ENCODE results near the gene TOM1L1.

Gene TOM1L1

GRCh38 chr17:54977744-54978143 lies 77.1 kb downstream of the TOM1L1 start:
- Histone ChIP-seq H3K4me1 (ENCODE audit: insufficient read depth, low read length, severe bottlenecking) (peaks cover 1% of the 10 kb centered on the region), H3K9ac (ENCODE audit: low read length) (no peak overlapping the region), H3K4me3 (ENCODE audit: low read depth, low read length, poor library complexity, severe bottlenecking) (no peak overlapping the region), H3K9me3 (ENCODE audit: low read length) (peaks cover 7% of the 10 kb centered on the region; the same call in 1 of the 2 replicates), H3K36me3 (ENCODE audit: insufficient read depth, low read length) (no peaks in the 10 kb centered on the region; the same call in 1 of the 2 replicates), H3K9me2 (ENCODE audit: low read depth, low read length) (no peaks in the 10 kb centered on the region), H3K27me3 (ENCODE audit: insufficient read depth, low read length) (no peaks in the 10 kb centered on the region), H3K27ac (ENCODE audit: low read depth, low read length, poor library complexity, severe bottlenecking) (no peak overlapping the region), H3K79me2 (ENCODE audit: insufficient read depth, low read length) (peaks cover 3% of the 10 kb centered on the region; the same call in 1 of the 2 replicates), H4K20me1 (ENCODE audit: insufficient read depth, low read length) (no peaks in the 10 kb centered on the region), H2AFZ (ENCODE audit: low read length) (no peak overlapping the region), H3K4me2 (ENCODE audit: low read length) (no peak overlapping the region), H3F3A (ENCODE audit: insufficient read depth, low read length) (no peaks in the 10 kb centered on the region)
- TF ChIP-seq CTCF (IDR thresholded peaks at IDR 0.05; ENCODE audit: low read length) (no peak), EZH2 (IDR thresholded peaks at IDR 0.05; ENCODE audit: borderline replicate concordance, low read length) (no peak)

GRCh38 chr17:54979657-54980056 lies 79.0 kb downstream of the TOM1L1 start:
- Histone ChIP-seq H3K4me1 (ENCODE audit: insufficient read depth, low read length, severe bottlenecking) (no peaks in the 10 kb centered on the region), H3F3A (ENCODE audit: insufficient read depth, low read length) (no peaks in the 10 kb centered on the region), H3K9me2 (ENCODE audit: low read depth, low read length) (no peaks in the 10 kb centered on the region), H3K36me3 (ENCODE audit: insufficient read depth, low read length) (no peaks in the 10 kb centered on the region; the same call in 1 of the 2 replicates), H3K27me3 (ENCODE audit: insufficient read depth, low read length) (no peaks in the 10 kb centered on the region), H3K79me2 (ENCODE audit: insufficient read depth, low read length) (no peaks in the 10 kb centered on the region), H3K9ac (ENCODE audit: low read length) (no peak overlapping the region), H3K27ac (ENCODE audit: low read depth, low read length, poor library complexity, severe bottlenecking) (no peak overlapping the region), H4K20me1 (ENCODE audit: insufficient read depth, low read length) (no peaks in the 10 kb centered on the region), H3K9me3 (ENCODE audit: low read length) (peaks cover 7% of the 10 kb centered on the region; the same call in 1 of the 2 replicates), H3K4me2 (ENCODE audit: low read length) (no peak overlapping the region), H2AFZ (ENCODE audit: low read length) (no peak overlapping the region), H3K4me3 (ENCODE audit: low read depth, low read length, poor library complexity, severe bottlenecking) (no peak overlapping the region)
- TF ChIP-seq EZH2 (IDR thresholded peaks at IDR 0.05; ENCODE audit: borderline replicate concordance, low read length) (no peak), CTCF (IDR thresholded peaks at IDR 0.05; ENCODE audit: low read length) (no peak)

GRCh38 chr17:54980375-54980774 lies 79.7 kb downstream of the TOM1L1 start:
- Histone ChIP-seq H3K4me3 (ENCODE audit: low read depth, low read length, poor library complexity, severe bottlenecking) (no peak overlapping the region), H3K9me3 (ENCODE audit: low read length) (peaks cover 7% of the 10 kb centered on the region; the same call in 1 of the 2 replicates), H3K36me3 (ENCODE audit: insufficient read depth, low read length) (no peaks in the 10 kb centered on the region; the same call in 1 of the 2 replicates), H4K20me1 (ENCODE audit: insufficient read depth, low read length) (no peaks in the 10 kb centered on the region), H3F3A (ENCODE audit: insufficient read depth, low read length) (no peaks in the 10 kb centered on the region), H3K4me1 (ENCODE audit: insufficient read depth, low read length, severe bottlenecking) (no peaks in the 10 kb centered on the region), H3K4me2 (ENCODE audit: low read length) (no peak overlapping the region), H2AFZ (ENCODE audit: low read length) (no peak overlapping the region), H3K9ac (ENCODE audit: low read length) (no peak overlapping the region), H3K27ac (ENCODE audit: low read depth, low read length, poor library complexity, severe bottlenecking) (no peak overlapping the region), H3K27me3 (ENCODE audit: insufficient read depth, low read length) (no peaks in the 10 kb centered on the region), H3K79me2 (ENCODE audit: insufficient read depth, low read length) (no peaks in the 10 kb centered on the region), H3K9me2 (ENCODE audit: low read depth, low read length) (no peaks in the 10 kb centered on the region)
- TF ChIP-seq CTCF (IDR thresholded peaks at IDR 0.05; ENCODE audit: low read length) (no peak), EZH2 (IDR thresholded peaks at IDR 0.05; ENCODE audit: borderline replicate concordance, low read length) (no peak)
